ENCODE results near the gene PLEKHJ1.

DNA sequence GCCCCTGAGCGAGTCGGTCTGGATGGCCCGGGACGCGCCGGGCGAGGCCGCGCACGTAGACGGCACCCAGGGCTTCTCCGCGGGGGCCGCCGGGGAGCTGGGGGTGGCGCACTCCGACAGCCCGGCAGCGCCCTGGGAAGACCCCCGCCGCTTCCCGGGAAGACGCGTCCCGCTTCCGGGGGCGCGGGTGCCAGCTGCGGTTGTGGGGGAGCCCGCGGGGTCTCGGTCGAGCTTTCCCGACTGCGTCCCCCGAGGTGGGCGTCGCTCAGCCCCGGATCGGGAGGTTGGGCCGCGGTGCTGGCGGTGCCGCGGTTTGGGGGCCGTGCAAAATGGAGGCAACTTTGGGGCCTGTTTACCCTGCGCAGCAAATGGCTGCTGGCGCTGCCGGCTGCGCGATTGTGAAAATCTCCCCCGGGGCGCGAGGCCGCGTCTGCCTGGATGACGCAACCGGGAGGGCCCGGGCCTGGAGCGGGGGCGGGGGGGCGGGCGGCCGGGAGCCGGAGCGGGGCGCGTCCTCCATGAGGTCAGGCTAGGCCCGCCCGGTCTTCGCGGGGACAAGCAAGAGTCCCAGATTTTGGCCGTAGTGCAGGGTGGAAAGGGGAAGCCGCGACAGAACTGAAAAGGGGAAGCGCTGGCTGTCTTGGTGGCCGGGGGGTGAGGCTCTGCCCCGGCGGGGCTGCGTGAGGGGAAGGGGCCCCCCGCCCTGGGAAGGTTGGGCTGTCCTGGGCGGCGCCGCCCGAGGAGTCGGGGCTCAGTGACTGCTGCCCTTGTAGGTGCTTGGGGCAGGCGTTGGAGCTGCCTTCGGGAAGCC, 34.5 kb upstream of the PLEKHJ1 start:
- no peak for TF ChIP-seq EZH2 (IDR thresholded peaks at IDR 0.05; ENCODE audit: low read length, unreplicated experiment)
- TF ChIP-seq, protein P1, sequence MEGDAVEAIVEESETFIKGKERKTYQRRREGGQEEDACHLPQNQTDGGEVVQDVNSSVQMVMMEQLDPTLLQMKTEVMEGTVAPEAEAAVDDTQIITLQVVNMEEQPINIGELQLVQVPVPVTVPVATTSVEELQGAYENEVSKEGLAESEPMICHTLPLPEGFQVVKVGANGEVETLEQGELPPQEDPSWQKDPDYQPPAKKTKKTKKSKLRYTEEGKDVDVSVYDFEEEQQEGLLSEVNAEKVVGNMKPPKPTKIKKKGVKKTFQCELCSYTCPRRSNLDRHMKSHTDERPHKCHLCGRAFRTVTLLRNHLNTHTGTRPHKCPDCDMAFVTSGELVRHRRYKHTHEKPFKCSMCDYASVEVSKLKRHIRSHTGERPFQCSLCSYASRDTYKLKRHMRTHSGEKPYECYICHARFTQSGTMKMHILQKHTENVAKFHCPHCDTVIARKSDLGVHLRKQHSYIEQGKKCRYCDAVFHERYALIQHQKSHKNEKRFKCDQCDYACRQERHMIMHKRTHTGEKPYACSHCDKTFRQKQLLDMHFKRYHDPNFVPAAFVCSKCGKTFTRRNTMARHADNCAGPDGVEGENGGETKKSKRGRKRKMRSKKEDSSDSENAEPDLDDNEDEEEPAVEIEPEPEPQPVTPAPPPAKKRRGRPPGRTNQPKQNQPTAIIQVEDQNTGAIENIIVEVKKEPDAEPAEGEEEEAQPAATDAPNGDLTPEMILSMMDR (conservative IDR thresholded peaks at IDR 0.05; ENCODE audit: low read depth, low read length), result no peak
